Measurements from ENCODE around the gene CYP2S1.

DNA sequence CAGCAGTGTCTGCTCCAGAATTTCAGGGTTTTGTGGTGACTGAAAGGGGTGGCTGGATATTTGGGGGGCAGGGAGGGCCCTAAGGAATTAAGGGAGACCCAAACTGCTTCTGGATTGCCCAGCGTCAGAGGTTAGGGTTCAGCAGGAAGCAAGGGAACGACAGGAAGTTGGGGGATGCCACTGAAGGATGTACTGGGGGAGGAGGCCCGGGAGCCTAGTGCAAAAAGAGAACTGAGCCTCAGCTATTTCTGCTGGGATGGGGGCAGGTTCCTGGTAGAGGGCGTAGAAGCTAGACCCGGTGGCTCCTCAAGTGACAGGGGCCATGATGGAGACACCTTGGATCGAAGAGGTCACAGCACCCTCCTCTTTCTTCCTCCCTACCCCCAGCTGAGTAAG is 1.1 kb downstream of the CYP2S1 start:
- no peak for TF ChIP-seq EP300 (IDR thresholded peaks at IDR 0.05)
- TF ChIP-seq, protein P1, sequence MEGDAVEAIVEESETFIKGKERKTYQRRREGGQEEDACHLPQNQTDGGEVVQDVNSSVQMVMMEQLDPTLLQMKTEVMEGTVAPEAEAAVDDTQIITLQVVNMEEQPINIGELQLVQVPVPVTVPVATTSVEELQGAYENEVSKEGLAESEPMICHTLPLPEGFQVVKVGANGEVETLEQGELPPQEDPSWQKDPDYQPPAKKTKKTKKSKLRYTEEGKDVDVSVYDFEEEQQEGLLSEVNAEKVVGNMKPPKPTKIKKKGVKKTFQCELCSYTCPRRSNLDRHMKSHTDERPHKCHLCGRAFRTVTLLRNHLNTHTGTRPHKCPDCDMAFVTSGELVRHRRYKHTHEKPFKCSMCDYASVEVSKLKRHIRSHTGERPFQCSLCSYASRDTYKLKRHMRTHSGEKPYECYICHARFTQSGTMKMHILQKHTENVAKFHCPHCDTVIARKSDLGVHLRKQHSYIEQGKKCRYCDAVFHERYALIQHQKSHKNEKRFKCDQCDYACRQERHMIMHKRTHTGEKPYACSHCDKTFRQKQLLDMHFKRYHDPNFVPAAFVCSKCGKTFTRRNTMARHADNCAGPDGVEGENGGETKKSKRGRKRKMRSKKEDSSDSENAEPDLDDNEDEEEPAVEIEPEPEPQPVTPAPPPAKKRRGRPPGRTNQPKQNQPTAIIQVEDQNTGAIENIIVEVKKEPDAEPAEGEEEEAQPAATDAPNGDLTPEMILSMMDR (IDR thresholded peaks at IDR 0.05), result no peak

All from gastroesophageal sphincter (tissue), 3 donors.